Colonic mucosa (tissue), 4 donors: ENCODE measurements around the gene IL15RA. TPM values are rescaled to one million over a fixed set of nuclear protein-coding genes. Genes with fewer than 3 reads are reported as not detected.
A peak's percentile ranks its signal among the peaks of the same experiment; 100 is the strongest.

Source experiments
- DNase-seq: peaks from one replicate; pipeline ENCODE4 v3.0.0-alpha.2; 2020
- H3K27ac ChIP-seq: fragments of 200-600 bp; one replicate; pipeline ENCODE4 v1.8.0; 2021
- H3K27me3 ChIP-seq: fragments of 200-600 bp; one replicate; pipeline ENCODE4 v1.8.0; 2021
- H3K36me3 ChIP-seq: fragments of 200-600 bp; one replicate; pipeline ENCODE4 v1.8.0; 2021
- H3K4me1 ChIP-seq: fragments of 200-600 bp; one replicate; pipeline ENCODE4 v1.8.0; 2021; ENCODE audit warnings: mild to moderate bottlenecking
- H3K4me3 ChIP-seq: fragments of 200-600 bp; one replicate; pipeline ENCODE4 v1.8.0; 2021
- H3K9ac ChIP-seq, 2 donors: one replicate each; pipeline ENCODE4 v1.7.0; 2013; ENCODE audit warnings: control low read depth in 2 of 2, low read depth in 2 of 2, low read length in 2 of 2
- H3K9me3 ChIP-seq: fragments of 200-600 bp; one replicate; pipeline ENCODE4 v1.8.0; 2021
- intact Hi-C: fragments of 100-400 bp; cut with DNase I; formaldehyde crosslinking; loops from one replicate; pipeline ENCODE4 v1.14.1; 2022
- total RNA-seq, 2 donors: library from RNA; stranded (reverse); fragmentation: NEBNext Ultra II Directional in 1 of 2; extraction: Animal tissue kit (Norgen Biotek cat#: 25700) in 1 of 2; gene quantifications; one replicate each; pipeline ENCODE4 v1.2.1, GENCODE V29; 2021
- TF ChIP-seq, protein P1 (sequence below): fragments of 200-600 bp; IDR thresholded peaks from one replicate; pipeline ENCODE4 v1.8.0; 2022; ENCODE audit warnings: antibody characterized with exemption, mild to moderate bottlenecking
- donor health status: healthy.
- donor health status: DM: no; HTN: no; CAD: no.
- donor health status: DM: no; HTN: no; CAD: no.

IL15RA gene
- total RNA-seq, 2 donors from 2014 or later = 11.5 to 16.0 TPM

DNA sequence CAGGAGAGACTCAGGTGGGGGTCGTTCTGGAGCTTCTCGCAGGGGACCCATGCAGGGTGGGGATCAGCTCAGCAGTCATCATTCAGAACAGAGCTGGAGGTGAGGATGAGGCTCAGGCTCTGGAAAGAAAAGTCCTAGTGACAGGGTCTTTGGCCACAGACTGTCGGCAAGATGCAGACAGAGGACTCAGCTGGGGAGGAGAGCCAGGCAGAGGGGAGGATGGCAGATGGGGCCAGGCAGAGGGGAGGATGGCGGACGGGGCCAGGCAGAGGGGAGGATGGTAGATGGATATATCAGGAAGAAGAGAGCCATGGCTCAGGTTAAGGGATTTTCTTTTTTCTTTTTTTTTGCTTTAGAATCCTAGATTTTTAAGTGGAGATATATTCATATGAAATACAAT, 7.7 kb upstream of the IL15RA start:
- no peak overlapping the region for H3K27ac ChIP-seq
- intact Hi-C loops = no loop called here

DNA sequence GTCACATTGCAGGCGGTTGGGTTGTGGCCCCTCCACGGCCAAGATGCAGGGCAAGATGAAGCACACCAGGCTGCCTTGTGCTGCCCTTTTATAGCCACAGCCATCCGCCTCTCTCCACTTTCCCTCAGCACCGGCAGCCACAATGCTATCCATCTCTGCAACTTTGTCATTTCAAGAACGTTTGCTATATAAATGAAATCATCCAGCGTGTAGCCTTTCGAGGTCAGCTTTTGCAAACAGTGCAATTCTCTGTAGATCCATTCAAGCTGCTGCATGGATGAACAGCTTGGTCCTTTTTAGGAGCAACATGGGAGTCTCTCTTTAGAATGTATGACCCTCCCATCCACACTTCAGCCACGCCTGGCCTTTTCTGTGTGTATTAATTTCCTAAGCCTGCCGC, 6.4 kb upstream of the IL15RA start:
- DNase-seq = no peak

More for the DNA sequence above, 7.7 kb upstream of the IL15RA start:
- Histone ChIP-seq H3K27me3 (no peaks in the 10 kb centered on the region), H3K36me3 (no peaks in the 10 kb centered on the region), H3K4me1 (no peaks in the 10 kb centered on the region), H3K9me3 (no peaks in the 10 kb centered on the region), H3K4me3 (no peak overlapping the region), H3K9ac (no peak overlapping the region)
- DNase-seq = no peak
- TF ChIP-seq, protein P1, sequence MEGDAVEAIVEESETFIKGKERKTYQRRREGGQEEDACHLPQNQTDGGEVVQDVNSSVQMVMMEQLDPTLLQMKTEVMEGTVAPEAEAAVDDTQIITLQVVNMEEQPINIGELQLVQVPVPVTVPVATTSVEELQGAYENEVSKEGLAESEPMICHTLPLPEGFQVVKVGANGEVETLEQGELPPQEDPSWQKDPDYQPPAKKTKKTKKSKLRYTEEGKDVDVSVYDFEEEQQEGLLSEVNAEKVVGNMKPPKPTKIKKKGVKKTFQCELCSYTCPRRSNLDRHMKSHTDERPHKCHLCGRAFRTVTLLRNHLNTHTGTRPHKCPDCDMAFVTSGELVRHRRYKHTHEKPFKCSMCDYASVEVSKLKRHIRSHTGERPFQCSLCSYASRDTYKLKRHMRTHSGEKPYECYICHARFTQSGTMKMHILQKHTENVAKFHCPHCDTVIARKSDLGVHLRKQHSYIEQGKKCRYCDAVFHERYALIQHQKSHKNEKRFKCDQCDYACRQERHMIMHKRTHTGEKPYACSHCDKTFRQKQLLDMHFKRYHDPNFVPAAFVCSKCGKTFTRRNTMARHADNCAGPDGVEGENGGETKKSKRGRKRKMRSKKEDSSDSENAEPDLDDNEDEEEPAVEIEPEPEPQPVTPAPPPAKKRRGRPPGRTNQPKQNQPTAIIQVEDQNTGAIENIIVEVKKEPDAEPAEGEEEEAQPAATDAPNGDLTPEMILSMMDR = no peak

DNA sequence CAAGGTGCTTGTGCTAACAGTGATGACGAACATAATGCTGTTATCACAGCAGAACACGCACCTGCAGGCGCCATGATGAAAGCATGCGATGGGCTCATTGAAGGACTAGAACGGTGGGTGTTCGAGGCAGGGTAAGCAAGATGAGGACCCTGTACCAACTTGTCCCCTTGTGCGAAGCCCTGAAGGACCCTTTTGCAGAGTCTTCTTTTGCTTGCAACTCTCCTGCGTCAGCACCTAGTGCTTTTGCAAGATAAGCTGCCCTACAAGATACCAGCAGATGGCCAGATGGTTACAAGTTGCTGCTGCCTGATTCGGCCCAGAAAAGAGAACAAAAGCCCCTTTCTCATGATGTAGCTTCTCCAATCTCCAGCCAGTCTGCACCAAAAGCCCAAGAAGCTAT, 4.2 kb upstream of the IL15RA start:
- Histone ChIP-seq H3K9ac (no peak overlapping the region), H3K9me3 (no peaks in the 10 kb centered on the region), H3K36me3 (no peaks in the 10 kb centered on the region), H3K27me3 (no peaks in the 10 kb centered on the region), H3K4me1 (no peaks in the 10 kb centered on the region), H3K4me3 (no peak overlapping the region), H3K27ac (no peak overlapping the region)
- intact Hi-C loops = no loop called here
- TF ChIP-seq, protein P1 = no peak
- DNase-seq = peak; percentile 13

More for the DNA sequence above, 6.4 kb upstream of the IL15RA start:
- Histone ChIP-seq H3K9ac (no peak overlapping the region), H3K36me3 (no peaks in the 10 kb centered on the region), H3K27me3 (no peaks in the 10 kb centered on the region), H3K9me3 (no peaks in the 10 kb centered on the region), H3K4me3 (no peak overlapping the region), H3K4me1 (no peaks in the 10 kb centered on the region), H3K27ac (no peak overlapping the region)
- intact Hi-C loops = no loop called here
- TF ChIP-seq, protein P1 = no peak

DNA sequence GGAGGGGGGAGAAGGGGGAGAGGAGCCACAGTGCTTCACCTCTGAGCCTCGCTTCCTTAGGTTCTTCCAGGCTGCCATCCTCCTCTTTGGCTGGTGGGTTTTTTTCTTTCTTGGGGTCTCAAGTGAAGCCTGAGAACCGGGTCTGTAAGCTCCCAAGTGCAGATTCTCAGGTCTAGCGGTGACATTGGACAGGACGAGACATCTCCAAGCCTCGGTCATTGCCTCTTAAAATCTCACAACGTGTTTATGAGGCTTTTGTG, 817 bp upstream of the IL15RA start:
- H3K9ac ChIP-seq = peak overlapping the region; percentile 81 to 93
- no peak for DNase-seq
- peak overlapping the region; percentile 99 for H3K27ac ChIP-seq
- H3K36me3 ChIP-seq = no peaks in the 10 kb centered on the region
- peak overlapping the region; percentile 95 for H3K4me3 ChIP-seq
- TF ChIP-seq, protein P1 = no peak
- H3K9me3 ChIP-seq = no peaks in the 10 kb centered on the region
- intact Hi-C loops = no loop called here
- H3K27me3 ChIP-seq = no peaks in the 10 kb centered on the region
- peaks cover 8% of the 10 kb centered on the region for H3K4me1 ChIP-seq

DNA sequence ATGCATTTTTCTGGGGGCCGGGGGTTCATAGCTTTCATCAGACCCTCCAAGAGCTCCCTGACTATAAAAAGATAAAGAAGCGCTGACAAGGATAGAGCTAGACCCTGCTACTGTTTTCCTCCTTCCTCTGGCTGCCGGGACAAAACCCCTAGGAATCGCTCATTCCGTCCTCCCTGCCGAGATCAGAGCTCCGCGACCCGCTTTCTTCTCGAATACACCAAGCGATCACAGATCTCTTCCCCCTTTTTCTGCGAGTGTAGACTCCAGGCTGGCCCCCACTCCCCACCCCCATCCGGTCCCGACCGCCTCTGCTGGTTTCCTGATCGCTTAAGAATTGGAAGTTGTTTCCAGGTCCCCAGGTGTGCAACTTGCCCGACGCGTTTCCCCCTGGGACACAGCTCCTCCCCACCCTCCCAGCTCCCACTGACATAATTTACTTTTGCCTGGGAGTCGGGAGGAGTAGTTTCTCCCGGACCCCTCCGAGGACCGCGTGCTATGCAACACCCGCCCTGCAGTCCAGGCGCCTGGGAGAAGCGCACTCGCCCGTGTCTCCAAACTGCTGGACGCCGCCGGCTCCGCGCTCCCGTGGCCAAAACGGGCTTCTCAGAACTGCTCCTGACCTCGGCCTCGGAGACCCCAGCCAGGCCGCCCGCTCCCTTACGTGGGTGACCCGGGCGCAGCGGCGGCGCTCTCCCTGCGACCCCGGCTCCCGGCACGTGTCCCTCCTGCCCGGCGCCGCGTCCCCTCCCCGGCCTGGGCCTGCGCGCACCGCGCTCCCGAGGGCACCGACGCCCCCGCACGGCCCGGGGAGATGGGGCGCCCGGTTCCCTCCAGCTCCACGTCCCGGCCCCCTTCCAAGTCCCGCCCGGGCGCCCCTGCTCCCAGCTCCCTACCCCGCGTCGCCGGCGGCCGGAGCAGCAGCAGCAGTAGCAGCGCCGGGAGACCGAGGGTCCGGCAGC, 552 bp downstream of the IL15RA start:
- Histone ChIP-seq H3K27ac (peak overlapping the region; percentile 99), H3K9me3 (no peaks in the 10 kb centered on the region), H3K9ac (peak overlapping the region; percentile 81 to 93), H3K4me3 (peak overlapping the region; percentile 95), H3K4me1 (peaks cover 10% of the 10 kb centered on the region), H3K36me3 (no peaks in the 10 kb centered on the region), H3K27me3 (no peaks in the 10 kb centered on the region)
- peak; percentile 75 for DNase-seq
- TF ChIP-seq, protein P1 = no peak
- intact Hi-C loops = no loop called here
